WTC11 (cell line): ENCODE results near the gene COMMD10.

ENCODE experiments used
- CTCF ChIP-seq: fragments of 200-600 bp; IDR thresholded peaks from 2 replicates; pipeline ENCODE4 v1.8.0; 2022; ENCODE audit warnings: antibody characterized with exemption
- E2F5 ChIP-seq: sonication (generic); formaldehyde crosslinking; IDR thresholded peaks from 2 replicates; pipeline ENCODE4 v1.8.1; 2022; ENCODE audit warnings: mild to moderate bottlenecking, moderate library complexity, missing genetic modification reagents
- ELF4 ChIP-seq: sonication (generic); formaldehyde crosslinking; IDR thresholded peaks from 2 replicates; pipeline ENCODE4 v1.8.1; 2022; ENCODE audit warnings: low read depth, mild to moderate bottlenecking, moderate library complexity, missing genetic modification reagents
- HMGXB4 ChIP-seq: sonication (generic); formaldehyde crosslinking; IDR thresholded peaks from 2 replicates; pipeline ENCODE4 v1.8.1; 2023; ENCODE audit warnings: mild to moderate bottlenecking, moderate library complexity, missing genetic modification reagents
- TEAD1 ChIP-seq: sonication (generic); formaldehyde crosslinking; IDR thresholded peaks from 2 replicates; pipeline ENCODE4 v1.8.0; 2022; ENCODE audit warnings: mild to moderate bottlenecking, missing genetic modification reagents
- ZSCAN18 ChIP-seq: fragments of 250-450 bp; sonication (Bioruptor Pico); IDR thresholded peaks from 2 replicates; pipeline ENCODE4 v2.1.2; 2022; ENCODE audit warnings: mild to moderate bottlenecking, moderate library complexity

- TF ChIP-seq ELF4 (CRISPR knock-in tag) (no peak), TEAD1 (CRISPR knock-in tag) (no peak), CTCF (no peak), HMGXB4 (CRISPR knock-in tag) (no peak), E2F5 (CRISPR knock-in tag) (no peak), ZSCAN18 (CRISPR knock-in tag) (no peak)
Observed at GRCh38 chr5:116288524-116288923, 203.7 kb downstream of the COMMD10 start.
